Muscle of leg (tissue), 11 donors: ENCODE measurements around the gene DPYD. TPM values are rescaled to one million over a fixed set of nuclear protein-coding genes. Genes with fewer than 3 reads are reported as not detected.

Source experiments
- DNase-seq: peaks from one replicate; pipeline ENCODE4 v3.0.0; 2013
- H3K27ac ChIP-seq: one replicate; pipeline ENCODE4 v1.5.1; 2013; ENCODE audit warnings: mild to moderate bottlenecking, low read length, control low read depth
- H3K27me3 ChIP-seq: one replicate; pipeline ENCODE4 v1.6.1; 2013; ENCODE audit warnings: low read length; ENCODE audit not compliant: control insufficient read depth, insufficient read depth
- H3K36me3 ChIP-seq: one replicate; pipeline ENCODE4 v1.6.1; 2013; ENCODE audit warnings: low read length; ENCODE audit not compliant: control insufficient read depth, insufficient read depth
- H3K4me1 ChIP-seq: one replicate; pipeline ENCODE4 v1.6.1; 2013; ENCODE audit warnings: low read length; ENCODE audit not compliant: control insufficient read depth, insufficient read depth
- H3K4me3 ChIP-seq: one replicate; pipeline ENCODE4 v1.5.1; 2013; ENCODE audit warnings: low read length, control low read depth
- H3K9me3 ChIP-seq: replicated peaks from 2 replicates; pipeline ENCODE4 v1.6.1; 2013; ENCODE audit warnings: low read depth, low read length; ENCODE audit not compliant: control insufficient read depth
- WGBS: methylation state at CpG from one replicate; pipeline ENCODE4 v1.1.5; 2013; ENCODE audit warnings: missing lambda C conversion rate; ENCODE audit not compliant: insufficient coverage; 5-methylcytosine and 5-hydroxymethylcytosine counted together
- polyA plus RNA-seq, 8 donors: library from polyadenylated mRNA; unstranded; fragments of 120-200 nt; gene quantifications; one replicate each; pipeline versions ENCODE4 v1.2.1 to v1.2.3, GENCODE V29; 2013; ENCODE audit warnings: inconsistent platforms in 1 of 8, low replicate concordance in 1 of 8; ENCODE audit not compliant: insufficient read length in 8 of 8, insufficient read depth in 1 of 8
- total RNA-seq: library from RNA; stranded (reverse); fragments of 120-200 nt; gene quantifications from one replicate; pipeline ENCODE4 v1.2.4, GENCODE V29; 2013

Gene DPYD
- total and polyA plus RNA-seq, 9 donors = 7.3 to 14.7 (median 9.8) TPM

- Histone ChIP-seq H3K27ac (no peak overlapping the region), H3K36me3 (no peaks in the 10 kb centered on the region), H3K9me3 (no peaks in the 10 kb centered on the region), H3K27me3 (no peaks in the 10 kb centered on the region), H3K4me1 (no peaks in the 10 kb centered on the region), H3K4me3 (no peak overlapping the region)
- WGBS = 64% methylated on average over 3 of the region's 3 CpGs
- DNase-seq = no peak
Measured at GRCh38 chr1:97738270-97738669, 182.6 kb downstream of the DPYD start.

DNA sequence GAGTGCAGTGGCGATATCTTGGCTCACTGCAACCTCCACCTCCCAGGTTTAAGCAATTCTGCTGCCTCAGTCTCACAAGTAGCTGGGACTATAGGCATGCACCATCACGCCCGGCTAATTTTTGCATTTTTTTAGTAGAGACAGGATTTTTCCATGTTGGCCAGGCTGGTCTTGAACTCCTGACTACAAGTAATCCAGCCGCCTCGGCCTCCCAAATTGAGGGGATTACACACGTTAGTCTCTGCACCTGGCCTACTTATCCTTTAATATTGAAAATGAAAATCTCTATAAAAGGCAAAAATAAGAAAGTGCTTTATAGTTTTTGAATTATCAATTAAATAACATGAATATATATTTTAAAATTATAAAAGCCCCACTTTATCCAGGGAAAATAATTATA, 190.6 kb downstream of the DPYD start:
- no peaks in the 10 kb centered on the region for H3K4me1 ChIP-seq
- no peak overlapping the region for H3K27ac ChIP-seq
- no peaks in the 10 kb centered on the region for H3K27me3 ChIP-seq
- no peaks in the 10 kb centered on the region for H3K36me3 ChIP-seq
- no peak overlapping the region for H3K4me3 ChIP-seq
- no peak for DNase-seq
- 100% methylated on average over 1 of the region's 6 CpGs for WGBS
- no peaks in the 10 kb centered on the region for H3K9me3 ChIP-seq

- H3K9me3 ChIP-seq = no peaks in the 10 kb centered on the region
- H3K4me3 ChIP-seq = no peak overlapping the region
- no peak for DNase-seq
- no peaks in the 10 kb centered on the region for H3K36me3 ChIP-seq
- H3K4me1 ChIP-seq = no peaks in the 10 kb centered on the region
- H3K27ac ChIP-seq = no peak overlapping the region
- H3K27me3 ChIP-seq = no peaks in the 10 kb centered on the region
- no CpG with 5 or more reads among the region's 1 CpG for WGBS
Measured at GRCh38 chr1:97728436-97728835, 192.4 kb downstream of the DPYD start.

DNA sequence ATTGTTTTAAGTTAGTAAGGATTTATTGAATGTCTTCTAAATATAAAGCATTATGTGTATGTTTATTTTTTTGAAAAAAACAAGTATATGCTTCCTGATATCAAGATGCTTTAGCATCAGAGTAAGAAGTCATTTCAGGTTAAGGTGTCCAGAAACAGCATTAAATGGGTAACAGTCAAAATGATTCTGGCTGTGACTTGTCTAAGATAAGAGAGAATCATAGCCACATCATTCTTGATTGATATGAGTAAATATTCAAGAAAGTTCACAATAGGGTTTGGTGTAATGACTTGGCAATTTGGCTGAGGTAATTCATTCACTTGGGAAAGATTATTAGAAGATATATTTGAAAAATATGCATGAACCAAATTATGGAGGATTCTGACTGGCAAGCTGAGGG, 193.8 kb downstream of the DPYD start:
- Histone ChIP-seq H3K4me3 (no peak overlapping the region), H3K4me1 (no peaks in the 10 kb centered on the region), H3K27me3 (no peaks in the 10 kb centered on the region), H3K36me3 (no peaks in the 10 kb centered on the region), H3K9me3 (no peaks in the 10 kb centered on the region), H3K27ac (no peak overlapping the region)
- no peak for DNase-seq

DNA sequence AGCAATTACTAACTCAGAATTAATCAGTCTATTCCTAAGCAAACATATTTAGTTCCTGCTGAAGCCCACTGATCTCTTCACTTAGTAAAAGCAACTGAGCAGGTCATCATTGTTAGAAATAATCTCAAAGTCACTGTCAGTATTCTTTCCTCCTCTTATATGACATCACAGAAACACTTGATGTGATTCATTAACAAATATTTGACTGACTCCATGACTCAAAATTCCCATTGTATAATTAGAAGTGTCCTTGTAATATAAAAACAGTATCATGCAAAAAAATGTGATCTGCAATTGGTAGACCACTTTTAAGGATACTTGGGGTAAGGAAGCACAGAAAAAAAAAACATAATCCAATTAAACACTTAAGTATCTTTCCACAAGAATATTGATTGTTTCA, 194.4 kb downstream of the DPYD start:
- Histone ChIP-seq H3K36me3 (no peaks in the 10 kb centered on the region), H3K4me1 (no peaks in the 10 kb centered on the region), H3K9me3 (no peaks in the 10 kb centered on the region), H3K27ac (no peak overlapping the region), H3K4me3 (no peak overlapping the region), H3K27me3 (no peaks in the 10 kb centered on the region)
- DNase-seq = no peak

- Histone ChIP-seq H3K4me3 (no peak overlapping the region), H3K9me3 (no peaks in the 10 kb centered on the region), H3K27me3 (no peaks in the 10 kb centered on the region), H3K4me1 (no peaks in the 10 kb centered on the region), H3K36me3 (no peaks in the 10 kb centered on the region), H3K27ac (no peak overlapping the region)
- WGBS = no CpG with 5 or more reads among the region's 2 CpGs
- DNase-seq = no peak
Measured at GRCh38 chr1:97721221-97721620, 199.6 kb downstream of the DPYD start.

- Histone ChIP-seq H3K27ac (no peak overlapping the region), H3K4me1 (no peaks in the 10 kb centered on the region), H3K4me3 (no peak overlapping the region), H3K27me3 (no peaks in the 10 kb centered on the region), H3K9me3 (no peaks in the 10 kb centered on the region), H3K36me3 (no peaks in the 10 kb centered on the region)
- no CpG with 5 or more reads among the region's 5 CpGs for WGBS
- DNase-seq = no peak
Measured at GRCh38 chr1:97712980-97713379, 207.9 kb downstream of the DPYD start.

GRCh38 chr1:97711858-97712257, 209.0 kb downstream of the DPYD start:
- H3K4me3 ChIP-seq = no peak overlapping the region
- H3K9me3 ChIP-seq = no peaks in the 10 kb centered on the region
- no peak overlapping the region for H3K27ac ChIP-seq
- no CpG with 5 or more reads among the region's 1 CpG for WGBS
- H3K36me3 ChIP-seq = no peaks in the 10 kb centered on the region
- H3K27me3 ChIP-seq = no peaks in the 10 kb centered on the region
- no peaks in the 10 kb centered on the region for H3K4me1 ChIP-seq
- DNase-seq = no peak

- no peaks in the 10 kb centered on the region for H3K27me3 ChIP-seq
- no peaks in the 10 kb centered on the region for H3K9me3 ChIP-seq
- no peak overlapping the region for H3K27ac ChIP-seq
- DNase-seq = peak; percentile 1
- H3K4me1 ChIP-seq = no peaks in the 10 kb centered on the region
- H3K36me3 ChIP-seq = no peaks in the 10 kb centered on the region
- WGBS = no CpG with 5 or more reads among the region's 1 CpG
- H3K4me3 ChIP-seq = no peak overlapping the region
Measured at GRCh38 chr1:97693601-97694000, 227.2 kb downstream of the DPYD start.

DNA sequence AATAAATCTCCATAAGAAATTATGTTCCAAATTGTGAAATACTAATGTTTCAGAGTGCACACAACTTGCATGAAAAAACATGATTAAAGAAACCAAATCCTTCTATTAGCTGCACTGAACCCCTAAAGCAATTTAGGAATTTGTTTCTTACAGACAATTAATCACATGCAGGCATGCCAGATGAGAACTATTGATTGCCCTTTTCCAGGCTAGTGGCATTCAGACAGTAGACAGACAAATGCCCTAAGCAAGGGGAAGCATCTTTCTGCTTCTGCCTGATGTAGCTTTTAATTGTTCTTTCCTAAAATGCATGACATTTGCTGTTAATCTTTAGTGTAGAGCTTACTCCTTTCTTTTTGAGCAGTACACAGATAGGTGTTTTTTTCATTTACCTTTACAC, 229.5 kb downstream of the DPYD start:
- no peaks in the 10 kb centered on the region for H3K9me3 ChIP-seq
- H3K4me3 ChIP-seq = no peak overlapping the region
- H3K27ac ChIP-seq = no peak overlapping the region
- no peak for DNase-seq
- no peaks in the 10 kb centered on the region for H3K27me3 ChIP-seq
- peaks cover 2% of the 10 kb centered on the region for H3K36me3 ChIP-seq
- no peaks in the 10 kb centered on the region for H3K4me1 ChIP-seq

GRCh38 chr1:97685360-97685759, 235.5 kb downstream of the DPYD start:
- H3K4me1 ChIP-seq = no peaks in the 10 kb centered on the region
- DNase-seq = no peak
- 63% methylated on average over 1 of the region's 2 CpGs for WGBS
- H3K36me3 ChIP-seq = peaks cover 2% of the 10 kb centered on the region
- no peaks in the 10 kb centered on the region for H3K9me3 ChIP-seq
- no peak overlapping the region for H3K27ac ChIP-seq
- H3K4me3 ChIP-seq = no peak overlapping the region
- H3K27me3 ChIP-seq = no peaks in the 10 kb centered on the region
